MM.1S (cell line): ENCODE measurements around the gene SEMA3E.

Source experiments
- DNase-seq: peaks from one replicate; pipeline ENCODE4 v3.0.0-alpha.2; 2015
- H2AFZ ChIP-seq: fragments of 300-600 bp; sonication (generic); 2 replicates; pipeline ENCODE4 v1.6.0; 2016; ENCODE audit warnings: antibody characterized with exemption, low read length
- H3F3A ChIP-seq: fragments of 300-600 bp; sonication (generic); 2 replicates; pipeline ENCODE4 v1.6.1; 2016; ENCODE audit warnings: mild to moderate bottlenecking, antibody characterized with exemption, low read length, moderate library complexity, mixed read lengths; ENCODE audit not compliant: insufficient read depth
- H3K27ac ChIP-seq: fragments of 300-600 bp; sonication (generic); 2 replicates; pipeline ENCODE4 v1.5.1; 2016; ENCODE audit warnings: mild to moderate bottlenecking, low read length
- H3K27me3 ChIP-seq: fragments of 300-600 bp; sonication (generic); replicated peaks from 2 replicates; pipeline ENCODE4 v1.6.0; 2016; ENCODE audit warnings: low read length; ENCODE audit not compliant: insufficient read depth
- H3K36me3 ChIP-seq: fragments of 300-600 bp; sonication (generic); replicated peaks from 2 replicates; pipeline ENCODE4 v1.6.1; 2016; ENCODE audit warnings: mild to moderate bottlenecking, low read length, mixed read lengths; ENCODE audit not compliant: insufficient read depth
- H3K4me1 ChIP-seq: fragments of 300-600 bp; sonication (generic); 2 replicates; pipeline ENCODE4 v1.6.1; 2016; ENCODE audit warnings: low read length, mixed read lengths
- H3K4me2 ChIP-seq: fragments of 300-600 bp; sonication (generic); 2 replicates; pipeline ENCODE4 v1.6.0; 2016; ENCODE audit warnings: low read depth, low read length
- H3K4me3 ChIP-seq: fragments of 300-600 bp; sonication (generic); 2 replicates; pipeline ENCODE4 v1.5.1; 2016; ENCODE audit warnings: low read length, mixed read lengths
- H3K79me2 ChIP-seq: fragments of 300-600 bp; sonication (generic); 2 replicates; pipeline ENCODE4 v1.6.1; 2016; ENCODE audit warnings: mixed run types, low read length, mixed read lengths
- H3K9ac ChIP-seq: fragments of 300-600 bp; sonication (generic); 2 replicates; pipeline ENCODE4 v1.6.1; 2016; ENCODE audit warnings: low read length, mixed read lengths
- H3K9me2 ChIP-seq: fragments of 300-600 bp; sonication (generic); replicated peaks from 2 replicates; pipeline ENCODE4 v1.6.1; 2016; ENCODE audit warnings: mild to moderate bottlenecking, low read length, mixed read lengths; ENCODE audit not compliant: insufficient read depth
- H3K9me3 ChIP-seq: fragments of 300-600 bp; sonication (generic); replicated peaks from 2 replicates; pipeline ENCODE4 v1.6.1; 2016; ENCODE audit warnings: mild to moderate bottlenecking, low read length, mixed read lengths; ENCODE audit not compliant: insufficient read depth
- H4K20me1 ChIP-seq: fragments of 300-600 bp; sonication (generic); 2 replicates; pipeline ENCODE4 v1.6.1; 2016; ENCODE audit warnings: mild to moderate bottlenecking, low read length, moderate library complexity, mixed read lengths; ENCODE audit not compliant: insufficient read depth
- CTCF ChIP-seq: fragments of 300-600 bp; sonication (generic); IDR thresholded peaks from 2 replicates; pipeline ENCODE4 v1.5.1; 2016; ENCODE audit warnings: antibody characterized with exemption, low read length, mixed read lengths
- EZH2 ChIP-seq: fragments of 300-600 bp; sonication (generic); optimal IDR thresholded peaks from 2 replicates; pipeline ENCODE3; 2017; ENCODE audit warnings: low read depth, mild to moderate bottlenecking, antibody characterized with exemption, low read length, mixed read lengths
- EZH2phosphoT487 ChIP-seq: fragments of 300-600 bp; sonication (generic); IDR thresholded peaks from 2 replicates; pipeline ENCODE4 v1.6.1; 2018; ENCODE audit warnings: antibody characterized with exemption, low read length

Gene SEMA3E

DNA sequence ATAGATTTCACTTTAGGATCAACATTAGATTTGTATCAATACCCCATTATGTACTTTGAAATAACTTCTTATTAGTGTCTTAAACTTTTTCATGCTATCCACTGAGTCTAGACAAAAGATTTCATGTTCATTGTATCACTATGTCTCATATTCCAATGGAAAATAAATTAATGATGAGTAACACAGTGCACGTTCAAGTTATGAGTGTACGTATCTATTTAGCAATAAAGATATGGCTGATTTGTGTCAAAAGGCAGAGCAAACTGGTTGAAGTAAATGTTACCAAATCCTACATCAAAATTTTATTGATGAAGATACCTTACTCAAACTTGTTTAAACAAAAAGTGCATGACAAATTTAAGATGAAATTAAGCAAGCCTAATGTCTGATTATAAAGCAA, 102.4 kb downstream of the SEMA3E start:
- H3K4me1 ChIP-seq = peaks cover 6% of the 10 kb centered on the region
- H3K9me3 ChIP-seq = no peaks in the 10 kb centered on the region
- H3K4me3 ChIP-seq = no peak overlapping the region
- TF ChIP-seq CTCF (no peak), EZH2phosphoT487 (no peak), EZH2 (no peak)
- no peaks in the 10 kb centered on the region for H3K79me2 ChIP-seq
- H3F3A ChIP-seq = no peaks in the 10 kb centered on the region
- H3K9ac ChIP-seq = no peak overlapping the region
- no peaks in the 10 kb centered on the region for H4K20me1 ChIP-seq
- no peak overlapping the region for H3K4me2 ChIP-seq
- no peak overlapping the region for H2AFZ ChIP-seq
- H3K27ac ChIP-seq = no peak overlapping the region
- no peaks in the 10 kb centered on the region for H3K27me3 ChIP-seq
- H3K36me3 ChIP-seq = no peaks in the 10 kb centered on the region
- DNase-seq = no peak
- no peaks in the 10 kb centered on the region for H3K9me2 ChIP-seq

GRCh38 chr7:83541187-83541960, 107.6 kb downstream of the SEMA3E start:
- Histone ChIP-seq H3F3A (no peaks in the 10 kb centered on the region), H4K20me1 (no peaks in the 10 kb centered on the region), H3K27ac (no peak overlapping the region), H3K79me2 (no peaks in the 10 kb centered on the region), H3K36me3 (no peaks in the 10 kb centered on the region), H3K4me1 (no peaks in the 10 kb centered on the region), H3K9me3 (no peaks in the 10 kb centered on the region), H3K9ac (no peak overlapping the region), H3K4me3 (no peak overlapping the region), H2AFZ (no peak overlapping the region), H3K27me3 (no peaks in the 10 kb centered on the region), H3K4me2 (no peak overlapping the region), H3K9me2 (no peaks in the 10 kb centered on the region)
- no peak for TF ChIP-seq EZH2
- no peak for TF ChIP-seq EZH2phosphoT487
- DNase-seq = no peak

- Histone ChIP-seq H3K79me2 (no peaks in the 10 kb centered on the region), H3K4me1 (no peaks in the 10 kb centered on the region), H3K9ac (no peak overlapping the region), H3K27me3 (no peaks in the 10 kb centered on the region), H2AFZ (no peak overlapping the region), H3K27ac (no peak overlapping the region), H4K20me1 (no peaks in the 10 kb centered on the region), H3K4me2 (no peak overlapping the region), H3K36me3 (no peaks in the 10 kb centered on the region), H3K9me3 (no peaks in the 10 kb centered on the region), H3K9me2 (no peaks in the 10 kb centered on the region), H3F3A (no peaks in the 10 kb centered on the region), H3K4me3 (no peak overlapping the region)
- no peak for TF ChIP-seq EZH2phosphoT487
- TF ChIP-seq EZH2 = no peak
- TF ChIP-seq CTCF = no peak
- DNase-seq = no peak
Observed at GRCh38 chr7:83534488-83534887, 114.5 kb downstream of the SEMA3E start.

DNA sequence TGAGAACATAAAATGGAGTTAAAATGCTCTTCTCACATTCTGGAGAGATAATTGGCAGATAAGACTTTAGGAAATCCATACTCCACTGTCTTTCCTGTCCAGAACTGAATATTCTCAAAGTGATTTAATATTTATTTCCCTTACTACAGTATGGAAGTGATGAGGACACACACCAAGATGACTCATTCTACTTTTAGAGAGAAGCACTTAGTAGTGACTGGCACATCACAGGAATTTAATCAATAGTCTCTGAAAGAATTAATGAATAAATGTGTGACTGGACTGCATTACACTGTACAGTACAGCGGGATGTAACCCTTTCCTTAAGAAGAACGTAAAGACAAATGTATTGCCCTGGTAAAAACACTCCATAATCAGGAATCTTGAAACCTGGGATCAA, 116.7 kb downstream of the SEMA3E start:
- Histone ChIP-seq H3K27ac (no peak overlapping the region), H4K20me1 (no peaks in the 10 kb centered on the region), H3K36me3 (no peaks in the 10 kb centered on the region), H3K4me1 (no peaks in the 10 kb centered on the region), H3K27me3 (no peaks in the 10 kb centered on the region), H3K9me2 (no peaks in the 10 kb centered on the region), H3K4me3 (no peak overlapping the region), H3F3A (no peaks in the 10 kb centered on the region), H3K9me3 (no peaks in the 10 kb centered on the region), H2AFZ (no peak overlapping the region), H3K9ac (no peak overlapping the region), H3K79me2 (no peaks in the 10 kb centered on the region), H3K4me2 (no peak overlapping the region)
- DNase-seq = no peak
- no peak for TF ChIP-seq EZH2
- no peak for TF ChIP-seq EZH2phosphoT487
- TF ChIP-seq CTCF = no peak
